GM12892 (cell line): ENCODE results near the gene PLSCR5.

Experiments
- POLR2A ChIP-seq: IDR thresholded peaks from 2 replicates; pipeline ENCODE4 v1.6.1; 2011; ENCODE audit warnings: low read depth, low read length, control low read depth
- TAF1 ChIP-seq: IDR thresholded peaks from 2 replicates; pipeline ENCODE4 v1.6.1; 2011; ENCODE audit warnings: low read depth, mild to moderate bottlenecking, control low read depth, low read length, borderline replicate concordance

DNA sequence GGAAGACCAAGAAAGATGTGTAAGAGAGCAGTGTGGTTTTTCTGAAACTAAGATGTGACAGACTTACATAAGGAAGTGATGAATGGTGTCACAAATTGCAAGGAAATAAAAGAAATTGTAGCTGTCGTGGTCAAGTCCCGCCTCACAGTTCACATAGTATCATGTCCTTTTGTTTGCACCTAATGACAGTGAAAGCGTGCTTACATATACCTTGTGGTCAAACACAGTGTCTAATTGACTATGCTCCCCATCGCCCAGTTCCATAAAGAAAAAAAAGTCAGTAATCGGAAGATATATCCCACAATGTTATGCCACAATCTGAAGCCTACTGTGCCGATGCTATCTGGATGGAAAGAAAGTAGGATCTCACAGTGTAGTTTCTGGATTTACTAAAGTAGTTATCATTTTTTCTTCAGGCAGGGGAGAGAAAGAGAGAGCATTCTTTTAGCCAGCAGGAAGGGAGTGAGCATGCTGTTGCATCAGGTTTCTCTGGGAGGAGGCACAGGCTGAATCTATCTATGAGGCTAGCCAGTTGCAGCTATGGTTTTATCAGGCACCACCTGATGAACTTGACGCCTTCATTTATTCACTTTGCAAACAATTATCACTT is 50.9 kb downstream of the PLSCR5 start:
- TF ChIP-seq TAF1 (no peak), POLR2A (no peak)
